Measurements from ENCODE around the gene TAPT1. TPM values are rescaled to one million over a fixed set of nuclear protein-coding genes. Genes with fewer than 3 reads are reported as not detected.
"Not testable (repeated sequence)": the region's sequence is repeated elsewhere in the genome, so short reads cannot be mapped to it uniquely, and the experiment has no call there.

The TAPT1 gene
- total RNA-seq, 1 donor from 2014 or later = 34.0 TPM

- intact Hi-C loops (cut with micrococcal nuclease) = loop anchor here (1.0 kb wide), 1 partner anchor 8 kb away; no protein-coding TSS in a partner anchor
These were observed 8.8 kb downstream of the TAPT1 start for GRCh38 chr4:16217300-16218051.

DNA sequence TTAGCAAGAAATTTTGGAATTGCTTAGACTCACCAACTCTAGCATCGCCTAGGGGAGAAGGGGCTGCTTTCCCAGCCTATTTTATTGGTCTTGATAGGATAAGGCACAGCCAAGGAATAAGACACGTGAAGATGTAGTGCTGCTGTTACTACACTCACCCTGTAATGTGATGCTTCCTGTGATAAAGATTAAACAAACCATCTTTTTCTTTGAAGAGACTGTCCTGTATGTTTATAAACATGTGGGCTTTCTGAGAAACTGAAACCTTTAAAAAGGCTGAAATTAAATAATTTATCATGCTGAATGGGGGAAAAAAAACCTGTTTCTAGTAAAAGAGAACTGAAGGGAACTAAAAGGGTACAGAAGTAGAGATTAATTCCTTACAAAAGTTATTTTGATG lies 13.2 kb downstream of the TAPT1 start:
- intact Hi-C loops (cut with micrococcal nuclease) = loop anchor here (1.0 kb wide), 1 partner anchor 10 kb away; no protein-coding TSS in a partner anchor

GRCh38 chr4:16212138-16212782 lies 14.0 kb downstream of the TAPT1 start:
- intact Hi-C loops (cut with micrococcal nuclease) = no loop called here

DNA sequence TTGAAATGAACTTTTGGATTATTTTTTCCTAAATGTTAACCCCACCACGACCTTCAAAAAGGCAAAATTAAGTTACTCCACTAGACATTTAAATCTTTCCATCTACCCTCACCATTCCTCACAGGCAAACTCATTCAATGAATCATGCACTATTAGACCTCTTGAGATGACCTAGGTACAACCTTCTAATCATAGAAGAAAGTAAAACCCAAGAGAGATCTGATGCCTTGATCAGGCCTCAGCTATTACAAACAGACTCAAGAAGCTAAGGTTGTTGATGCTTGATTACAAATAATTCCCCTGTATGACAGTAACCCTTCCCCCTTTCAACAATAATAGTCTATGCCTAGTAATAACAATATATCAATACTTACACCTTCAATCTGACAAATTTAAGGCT lies 18.9 kb downstream of the TAPT1 start:
- intact Hi-C loops (cut with micrococcal nuclease) = no loop called here

DNA sequence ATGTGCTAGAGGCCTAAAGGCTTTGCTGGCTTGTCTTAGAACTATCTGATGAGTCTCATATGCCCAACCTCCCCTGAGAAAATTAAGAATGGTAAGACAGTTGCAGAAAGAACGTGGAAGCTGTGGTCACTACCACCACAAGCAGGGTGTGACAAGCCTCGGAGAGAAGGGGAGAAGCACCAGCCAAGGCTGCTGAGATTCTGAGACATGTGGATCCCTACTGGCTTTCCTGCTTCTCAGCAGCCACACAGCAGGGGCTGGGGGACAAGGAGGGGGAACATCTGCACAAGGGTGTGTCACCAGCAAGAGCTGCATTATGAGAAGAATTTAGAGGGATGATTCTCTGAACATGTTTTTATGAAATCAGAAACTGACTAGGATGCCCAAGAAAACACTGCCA lies 19.4 kb downstream of the TAPT1 start:
- intact Hi-C loops (cut with micrococcal nuclease) = no loop called here

DNA sequence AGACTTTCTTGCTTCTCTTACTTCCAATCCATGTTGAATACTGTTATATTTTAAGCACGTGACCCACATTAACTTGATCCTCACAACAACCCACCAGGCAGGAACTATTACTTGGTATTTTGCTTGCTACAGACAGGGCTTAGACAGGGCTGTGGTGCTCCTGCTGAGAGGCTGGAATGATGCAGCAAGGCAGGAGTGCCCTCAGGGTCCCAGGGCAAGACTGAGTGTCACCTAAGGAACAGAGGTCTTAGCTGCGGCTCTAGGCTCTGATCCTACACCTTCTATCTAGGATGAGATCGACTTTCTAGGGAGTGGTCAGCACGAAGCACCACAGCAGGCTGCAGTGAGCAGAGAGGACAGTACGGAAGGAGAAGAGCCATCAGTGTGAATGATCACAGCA lies 20.0 kb downstream of the TAPT1 start:
- intact Hi-C loops (cut with micrococcal nuclease) = no loop called here

- intact Hi-C loops (cut with micrococcal nuclease) = loop anchor here (1.0 kb wide), 3 partner anchors 11 to 179 kb away; no protein-coding TSS in a partner anchor
These were observed 20.7 kb downstream of the TAPT1 start for GRCh38 chr4:16205298-16206164.

- intact Hi-C loops (cut with micrococcal nuclease) = no loop called here
These were observed 21.8 kb downstream of the TAPT1 start for GRCh38 chr4:16204505-16204904.

DNA sequence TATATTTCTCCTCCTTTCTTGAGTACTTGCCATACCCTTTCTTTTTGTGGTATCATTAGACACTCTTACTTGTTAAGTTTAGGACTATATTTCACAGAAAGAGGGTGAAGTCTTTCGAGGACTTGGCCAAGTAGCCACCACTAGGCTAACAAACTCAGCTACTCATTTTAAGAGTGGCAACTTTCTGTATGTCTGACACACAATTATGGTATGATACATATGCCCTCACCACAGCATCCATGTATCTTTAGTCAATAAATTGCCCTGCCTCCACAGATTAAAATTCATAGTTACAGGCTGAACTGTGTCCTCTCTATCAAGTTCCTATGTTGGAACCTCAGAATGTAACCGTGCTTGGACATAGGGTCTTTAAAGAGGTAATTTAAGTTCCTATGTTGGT lies 23.2 kb downstream of the TAPT1 start:
- intact Hi-C loops (cut with micrococcal nuclease) = no loop called here

- intact Hi-C loops (cut with micrococcal nuclease) = no loop called here
These were observed 23.7 kb downstream of the TAPT1 start for GRCh38 chr4:16202598-16202997.

- intact Hi-C loops (cut with micrococcal nuclease) = loop anchor here (1.0 kb wide), 1 partner anchor 173 kb away; no protein-coding TSS in a partner anchor
These were observed 27.2 kb downstream of the TAPT1 start for GRCh38 chr4:16199093-16199492.

DNA sequence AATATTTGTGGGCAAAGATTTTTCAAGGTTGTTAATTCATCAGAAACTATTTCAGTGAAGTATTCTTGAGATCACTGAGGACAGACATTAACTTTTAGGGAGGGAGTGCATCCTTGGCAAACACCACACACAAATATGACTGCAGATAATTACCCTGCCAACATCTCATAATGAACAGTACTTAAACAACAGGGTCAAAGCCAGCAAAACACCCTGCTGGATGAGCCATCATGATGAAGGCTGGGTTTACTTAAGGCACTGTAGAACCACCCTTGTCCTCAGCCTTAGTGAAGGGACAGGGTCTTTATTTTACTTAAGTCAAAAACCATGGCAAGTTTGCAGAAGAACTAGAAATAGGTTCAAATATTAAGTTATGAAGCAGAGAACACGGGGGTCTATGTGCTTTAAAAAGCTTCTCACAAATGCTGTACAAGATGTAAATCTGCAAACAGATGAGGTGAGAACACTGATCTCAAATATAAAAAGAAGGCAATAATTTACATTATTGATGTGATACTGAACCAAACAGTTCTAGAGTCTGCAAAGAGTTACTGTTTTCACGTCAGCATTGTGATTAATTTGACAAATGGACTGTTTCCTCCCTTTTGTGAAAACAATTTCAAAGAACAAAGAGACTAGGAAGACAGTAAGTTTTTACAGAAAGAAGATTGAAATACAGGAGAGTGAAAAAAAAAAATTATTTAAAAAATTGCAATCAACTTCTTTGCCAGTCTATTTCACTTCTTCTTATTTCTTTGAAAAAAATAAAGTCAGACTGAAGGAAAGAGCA lies 28.2 kb downstream of the TAPT1 start:
- intact Hi-C loops (cut with micrococcal nuclease) = loop anchor here (2.0 kb wide), 1 partner anchor 67 kb away; no protein-coding TSS in a partner anchor

- intact Hi-C loops (cut with micrococcal nuclease) = loop anchor here (2.0 kb wide), 1 partner anchor 68 kb away; no protein-coding TSS in a partner anchor
These were observed 29.5 kb downstream of the TAPT1 start for GRCh38 chr4:16196482-16197393.

DNA sequence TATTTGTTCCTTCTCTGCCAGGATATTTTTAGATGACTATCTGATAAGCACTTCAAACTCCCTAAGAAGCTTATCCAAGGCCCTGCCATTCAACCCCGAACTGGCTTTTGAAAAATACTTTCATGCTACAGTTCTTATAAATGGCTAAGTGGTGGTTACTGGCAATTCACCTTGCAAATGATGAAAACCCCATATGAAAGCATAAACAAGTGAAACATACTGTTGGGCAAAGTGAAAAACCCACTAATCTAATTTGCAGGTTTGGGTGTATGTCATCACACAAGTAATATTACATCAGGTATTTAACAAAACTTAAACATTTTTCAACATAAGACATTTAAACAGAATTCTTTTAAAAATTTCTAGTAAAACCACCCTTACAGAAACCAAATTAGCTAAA lies 31.1 kb downstream of the TAPT1 start:
- intact Hi-C loops (cut with micrococcal nuclease) = no loop called here

DNA sequence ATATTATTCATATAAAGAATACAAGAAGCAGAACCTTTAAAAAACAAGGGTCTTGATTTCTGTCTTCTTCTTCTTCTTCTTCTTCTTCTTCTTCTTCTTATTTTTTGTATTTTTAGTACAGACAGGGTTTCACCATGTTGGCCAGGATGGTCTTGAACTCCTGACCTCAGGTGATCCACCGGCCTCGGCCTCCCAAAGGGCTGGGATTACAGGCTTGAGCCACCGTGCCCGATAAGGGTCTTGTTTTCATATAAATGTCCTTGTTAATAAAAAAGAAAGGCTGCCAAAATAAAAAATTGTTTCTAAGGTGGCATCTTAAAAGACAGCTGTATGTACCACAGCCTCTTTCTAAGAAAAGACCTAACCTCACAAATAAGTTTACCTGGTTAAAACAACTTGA lies 31.5 kb downstream of the TAPT1 start:
- intact Hi-C loops (cut with micrococcal nuclease) = not testable (repeated sequence)

- intact Hi-C loops (cut with micrococcal nuclease) = no loop called here
These were observed 32.1 kb downstream of the TAPT1 start for GRCh38 chr4:16194214-16194613.

- intact Hi-C loops (cut with micrococcal nuclease) = no loop called here
These were observed 33.4 kb downstream of the TAPT1 start for GRCh38 chr4:16192631-16193518.

- intact Hi-C loops (cut with micrococcal nuclease) = no loop called here
These were observed 34.2 kb downstream of the TAPT1 start for GRCh38 chr4:16192057-16192456.

DNA sequence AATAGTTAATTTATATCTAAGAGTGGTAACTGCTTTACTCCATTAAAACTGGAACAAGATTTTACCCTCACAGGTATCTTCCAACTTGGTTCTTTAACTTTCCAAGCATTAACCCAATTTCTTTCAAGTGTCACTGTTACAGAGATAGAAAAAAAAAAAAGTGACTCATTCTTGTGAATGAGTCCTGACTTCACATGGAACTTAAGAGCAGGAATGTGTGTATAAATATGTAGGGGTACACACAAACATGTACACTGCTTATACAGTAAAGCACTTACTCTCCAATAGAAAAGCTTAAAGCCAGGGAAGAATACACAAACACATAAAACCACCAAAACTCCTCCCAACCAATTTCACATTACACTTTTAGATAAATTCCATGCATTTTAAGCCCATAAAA lies 38.8 kb downstream of the TAPT1 start:
- intact Hi-C loops (cut with micrococcal nuclease) = no loop called here
